Measurements from ENCODE around the gene CHST11.

CHST11 gene

GRCh38 chr12:104422441-104422840 is 34.3 kb upstream of the CHST11 start:
- Mint-ChIP-seq H3K27ac (no peak overlapping the region), H3K4me1 (peaks cover 22% of the 10 kb centered on the region), H3K9me3 (no peaks in the 10 kb centered on the region), H3K36me3 (peaks cover 3% of the 10 kb centered on the region), H3K4me3 (no peak overlapping the region)
- ATAC-seq (no peak), DNase-seq (ENCODE audit: low spot score in 2 of 2) (no peak)

GRCh38 chr12:104423273-104423672 is 33.5 kb upstream of the CHST11 start:
- DNase-seq (ENCODE audit: low spot score in 2 of 2) (no peak), ATAC-seq (no peak)
- peaks cover 6% of the 10 kb centered on the region for H3K36me3 Mint-ChIP-seq
- H3K4me1 Mint-ChIP-seq: peaks cover 26% of the 10 kb centered on the region
- no peaks in the 10 kb centered on the region for H3K9me3 Mint-ChIP-seq
- H3K4me3 Mint-ChIP-seq: no peak overlapping the region
- H3K27ac Mint-ChIP-seq: no peak overlapping the region

GRCh38 chr12:104423809-104424208 is 32.9 kb upstream of the CHST11 start:
- H3K36me3 Mint-ChIP-seq: peaks cover 6% of the 10 kb centered on the region
- no peaks in the 10 kb centered on the region for H3K9me3 Mint-ChIP-seq
- H3K4me1 Mint-ChIP-seq: peaks cover 26% of the 10 kb centered on the region
- DNase-seq (ENCODE audit: low spot score in 2 of 2): no peak
- no peak overlapping the region for H3K4me3 Mint-ChIP-seq
- ATAC-seq: no peak
- H3K27ac Mint-ChIP-seq: no peak overlapping the region

GRCh38 chr12:104424955-104425354 is 31.8 kb upstream of the CHST11 start:
- no peaks in the 10 kb centered on the region for H3K9me3 Mint-ChIP-seq
- DNase-seq (ENCODE audit: low spot score in 2 of 2) (no peak), ATAC-seq (no peak)
- no peak overlapping the region for H3K27ac Mint-ChIP-seq
- H3K4me3 Mint-ChIP-seq: no peak overlapping the region
- H3K36me3 Mint-ChIP-seq: peaks cover 6% of the 10 kb centered on the region
- peaks cover 26% of the 10 kb centered on the region for H3K4me1 Mint-ChIP-seq

GRCh38 chr12:104425614-104426013 is 31.1 kb upstream of the CHST11 start:
- H3K4me1 Mint-ChIP-seq: peaks cover 26% of the 10 kb centered on the region
- no peak overlapping the region for H3K27ac Mint-ChIP-seq
- DNase-seq (ENCODE audit: low spot score in 2 of 2) (no peak), ATAC-seq (no peak)
- no peak overlapping the region for H3K4me3 Mint-ChIP-seq
- H3K36me3 Mint-ChIP-seq: peaks cover 6% of the 10 kb centered on the region
- no peaks in the 10 kb centered on the region for H3K9me3 Mint-ChIP-seq

- no peak for DNase-seq (ENCODE audit: low spot score in 2 of 2)
- ATAC-seq: peak; percentile 49
- H3K36me3 Mint-ChIP-seq: peaks cover 6% of the 10 kb centered on the region
- peaks cover 20% of the 10 kb centered on the region for H3K4me1 Mint-ChIP-seq
- peak overlapping the region; percentile 10 for H3K27ac Mint-ChIP-seq
- H3K4me3 Mint-ChIP-seq: no peak overlapping the region
- no peaks in the 10 kb centered on the region for H3K9me3 Mint-ChIP-seq
Measured at GRCh38 chr12:104426926-104427546, 29.7 kb upstream of the CHST11 start.

GRCh38 chr12:104427547-104427938 is 29.2 kb upstream of the CHST11 start:
- ATAC-seq: peak; percentile 99
- Mint-ChIP-seq H3K27ac (peak overlapping the region; percentile 10), H3K4me3 (no peak overlapping the region), H3K36me3 (peaks cover 6% of the 10 kb centered on the region), H3K4me1 (peaks cover 20% of the 10 kb centered on the region), H3K9me3 (no peaks in the 10 kb centered on the region)
- no peak for DNase-seq (ENCODE audit: low spot score in 2 of 2)

- Mint-ChIP-seq H3K4me3 (no peak overlapping the region), H3K36me3 (no peaks in the 10 kb centered on the region)
- DNase-seq (ENCODE audit: low spot score in 2 of 2): no peak
Measured at GRCh38 chr12:104433061-104433460, 23.7 kb upstream of the CHST11 start.

GRCh38 chr12:104434129-104434528 is 22.6 kb upstream of the CHST11 start:
- DNase-seq (ENCODE audit: low spot score in 2 of 2) (no peak), ATAC-seq (no peak)
- no peak overlapping the region for H3K4me3 Mint-ChIP-seq
- no peaks in the 10 kb centered on the region for H3K9me3 Mint-ChIP-seq
- no peaks in the 10 kb centered on the region for H3K36me3 Mint-ChIP-seq
- no peak overlapping the region for H3K27ac Mint-ChIP-seq
- H3K4me1 Mint-ChIP-seq: peaks cover 7% of the 10 kb centered on the region

More at GRCh38 chr12:104433061-104433460, 23.7 kb upstream of the CHST11 start:
- Mint-ChIP-seq H3K27ac (no peak overlapping the region), H3K4me1 (peaks cover 6% of the 10 kb centered on the region), H3K9me3 (no peaks in the 10 kb centered on the region)
- no peak for ATAC-seq

GRCh38 chr12:104435175-104435574 is 21.6 kb upstream of the CHST11 start:
- DNase-seq (ENCODE audit: low spot score in 2 of 2) (no peak), ATAC-seq (no peak)
- Mint-ChIP-seq H3K4me3 (no peak overlapping the region), H3K27ac (no peak overlapping the region), H3K9me3 (no peaks in the 10 kb centered on the region), H3K4me1 (peaks cover 7% of the 10 kb centered on the region), H3K36me3 (no peaks in the 10 kb centered on the region)

GRCh38 chr12:104435765-104436164 is 21.0 kb upstream of the CHST11 start:
- DNase-seq (ENCODE audit: low spot score in 2 of 2) (no peak), ATAC-seq (no peak)
- no peaks in the 10 kb centered on the region for H3K9me3 Mint-ChIP-seq
- no peak overlapping the region for H3K27ac Mint-ChIP-seq
- no peaks in the 10 kb centered on the region for H3K36me3 Mint-ChIP-seq
- no peak overlapping the region for H3K4me3 Mint-ChIP-seq
- H3K4me1 Mint-ChIP-seq: peaks cover 7% of the 10 kb centered on the region

GRCh38 chr12:104436790-104437189 is 20.0 kb upstream of the CHST11 start:
- H3K9me3 Mint-ChIP-seq: no peaks in the 10 kb centered on the region
- no peaks in the 10 kb centered on the region for H3K36me3 Mint-ChIP-seq
- DNase-seq (ENCODE audit: low spot score in 2 of 2) (no peak), ATAC-seq (no peak)
- no peak overlapping the region for H3K4me3 Mint-ChIP-seq
- no peak overlapping the region for H3K27ac Mint-ChIP-seq
- H3K4me1 Mint-ChIP-seq: peaks cover 7% of the 10 kb centered on the region

GRCh38 chr12:104438134-104438533 is 18.6 kb upstream of the CHST11 start:
- no peak for DNase-seq (ENCODE audit: low spot score in 2 of 2)
- peaks cover 7% of the 10 kb centered on the region for H3K4me1 Mint-ChIP-seq
- no peak for ATAC-seq
- no peak overlapping the region for H3K4me3 Mint-ChIP-seq
- no peaks in the 10 kb centered on the region for H3K36me3 Mint-ChIP-seq
- H3K27ac Mint-ChIP-seq: no peak overlapping the region
- H3K9me3 Mint-ChIP-seq: no peaks in the 10 kb centered on the region

- no peak overlapping the region for H3K4me3 Mint-ChIP-seq
- ATAC-seq (no peak), DNase-seq (ENCODE audit: low spot score in 2 of 2) (no peak)
- H3K27ac Mint-ChIP-seq: no peak overlapping the region
- no peaks in the 10 kb centered on the region for H3K9me3 Mint-ChIP-seq
- H3K4me1 Mint-ChIP-seq: peaks cover 7% of the 10 kb centered on the region
- H3K36me3 Mint-ChIP-seq: no peaks in the 10 kb centered on the region
Measured at GRCh38 chr12:104439137-104439536, 17.6 kb upstream of the CHST11 start.

GRCh38 chr12:104443008-104443407 is 13.7 kb upstream of the CHST11 start:
- H3K36me3 Mint-ChIP-seq: no peaks in the 10 kb centered on the region
- peak overlapping the region; percentile 9 for H3K27ac Mint-ChIP-seq
- peaks cover 2% of the 10 kb centered on the region for H3K4me1 Mint-ChIP-seq
- DNase-seq (ENCODE audit: low spot score in 2 of 2): no peak
- no peak overlapping the region for H3K4me3 Mint-ChIP-seq
- no peak for ATAC-seq
- H3K9me3 Mint-ChIP-seq: no peaks in the 10 kb centered on the region

GRCh38 chr12:104446646-104447421 is 9.9 kb upstream of the CHST11 start:
- DNase-seq (ENCODE audit: low spot score in 2 of 2) (no peak), ATAC-seq (no peak)
- H3K4me1 Mint-ChIP-seq: no peaks in the 10 kb centered on the region
- no peak overlapping the region for H3K27ac Mint-ChIP-seq
- no peaks in the 10 kb centered on the region for H3K9me3 Mint-ChIP-seq
- H3K36me3 Mint-ChIP-seq: no peaks in the 10 kb centered on the region
- H3K4me3 Mint-ChIP-seq: no peak overlapping the region
